ENCODE data around the gene KCNT2.
"Not testable (repeated sequence)": the region's sequence is repeated elsewhere in the genome, so short reads cannot be mapped to it uniquely, and the experiment has no call there.

KCNT2 gene

DNA sequence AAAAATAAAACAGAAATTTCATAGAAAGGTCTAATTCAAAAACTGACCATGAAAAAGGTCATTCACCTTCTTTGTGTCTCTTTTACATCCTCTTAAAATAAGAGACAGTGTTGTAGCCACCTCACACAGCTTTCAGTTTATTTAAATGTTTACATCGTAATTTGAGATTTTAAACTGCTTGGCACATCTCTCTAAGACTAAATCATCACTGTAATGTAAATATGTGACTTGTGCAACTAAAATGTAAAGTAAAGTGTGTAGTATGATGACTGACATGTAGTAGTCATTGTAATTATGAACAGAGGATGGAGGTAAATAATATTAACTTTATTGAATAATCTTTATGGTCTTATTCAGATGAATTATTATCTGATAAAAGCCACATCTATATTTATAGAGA is 283.9 kb downstream of the KCNT2 start:
- DNase-seq (ENCODE audit: extremely low read depth in 1 of 2, low read depth in 1 of 2): no peak

DNA sequence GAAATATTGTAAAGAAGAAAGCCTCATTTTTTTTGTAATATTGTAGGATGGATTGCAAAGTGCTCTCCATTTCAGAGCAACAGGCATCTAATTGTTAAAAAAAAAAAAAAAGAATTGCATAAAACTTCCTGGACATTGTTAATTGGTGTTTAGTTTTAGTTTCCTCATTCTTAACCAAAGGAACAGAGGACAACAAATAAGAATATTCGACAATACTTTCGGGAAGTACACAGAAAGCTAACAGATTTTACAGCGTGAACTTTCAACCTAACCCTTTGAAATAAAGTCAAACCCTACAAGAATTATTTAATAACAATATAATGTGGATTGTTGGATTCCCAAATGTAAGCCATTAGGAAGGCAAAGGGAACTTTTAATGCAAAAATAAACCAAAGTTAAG is 284.4 kb downstream of the KCNT2 start:
- no peak for DNase-seq (ENCODE audit: extremely low read depth in 1 of 2, low read depth in 1 of 2)

DNA sequence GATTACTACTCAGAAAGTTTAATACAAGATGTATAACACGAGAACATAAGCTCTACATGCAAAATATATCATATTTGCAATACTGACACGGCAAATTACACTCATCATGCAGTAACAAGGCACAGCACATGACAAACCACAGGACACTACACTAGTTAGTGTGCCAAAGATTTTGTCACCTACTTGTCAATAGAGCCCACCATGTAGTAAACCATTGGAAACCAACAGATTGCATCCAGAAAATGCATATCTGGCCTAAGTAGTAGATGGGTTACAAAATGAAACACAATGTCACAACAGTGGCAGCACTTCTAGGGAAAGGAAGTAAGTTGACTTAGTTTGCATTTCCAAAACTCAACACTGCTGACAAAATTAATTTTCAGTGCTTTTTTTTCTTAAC is 288.9 kb downstream of the KCNT2 start:
- no peak for DNase-seq (ENCODE audit: extremely low read depth in 1 of 2, low read depth in 1 of 2)

DNA sequence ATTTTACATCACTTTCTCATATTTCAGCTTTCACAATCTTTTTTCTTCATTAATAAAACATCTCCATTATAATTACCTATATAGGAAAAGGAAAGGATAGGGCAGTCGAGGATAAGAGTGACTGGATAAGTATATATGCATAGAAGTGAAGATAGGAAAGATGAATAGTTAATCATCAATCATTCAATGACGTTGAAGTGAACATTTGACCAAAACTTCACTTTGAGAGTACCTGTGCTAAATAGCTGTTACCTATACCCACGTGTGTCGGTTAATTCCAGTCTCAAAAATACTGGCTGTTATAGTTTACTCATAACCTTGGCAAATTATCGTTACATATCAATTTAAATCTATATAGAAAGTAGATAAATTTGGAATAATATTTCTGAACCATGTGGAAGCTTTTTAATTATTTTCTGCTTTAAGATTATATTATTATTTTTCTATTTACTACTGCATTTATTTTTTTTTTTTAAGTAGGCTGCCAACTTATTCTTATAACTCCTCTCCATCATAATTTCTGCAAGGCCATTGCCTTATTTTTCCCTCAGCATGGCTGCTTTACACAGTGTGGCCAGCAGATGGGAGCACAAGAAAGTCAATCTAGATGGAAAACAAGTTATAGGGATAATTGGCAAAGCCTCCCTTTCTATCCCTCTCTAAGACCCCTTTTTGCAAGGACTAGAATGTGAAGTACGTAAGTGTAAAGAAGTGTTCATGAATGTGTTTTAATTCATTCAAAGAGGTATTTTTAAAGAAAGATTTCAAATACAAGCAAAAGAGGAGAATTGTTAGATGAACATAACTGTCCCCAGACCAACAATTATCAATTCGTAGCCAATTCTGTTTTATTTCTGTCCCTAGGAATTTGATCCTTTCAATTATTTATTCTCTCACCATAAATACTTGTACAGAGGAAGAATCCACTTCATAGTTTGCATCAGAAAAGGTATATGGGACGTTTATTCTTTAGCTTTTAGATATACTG is 290.4 kb downstream of the KCNT2 start:
- DNase-seq (ENCODE audit: extremely low read depth in 1 of 2, low read depth in 1 of 2): no peak

DNA sequence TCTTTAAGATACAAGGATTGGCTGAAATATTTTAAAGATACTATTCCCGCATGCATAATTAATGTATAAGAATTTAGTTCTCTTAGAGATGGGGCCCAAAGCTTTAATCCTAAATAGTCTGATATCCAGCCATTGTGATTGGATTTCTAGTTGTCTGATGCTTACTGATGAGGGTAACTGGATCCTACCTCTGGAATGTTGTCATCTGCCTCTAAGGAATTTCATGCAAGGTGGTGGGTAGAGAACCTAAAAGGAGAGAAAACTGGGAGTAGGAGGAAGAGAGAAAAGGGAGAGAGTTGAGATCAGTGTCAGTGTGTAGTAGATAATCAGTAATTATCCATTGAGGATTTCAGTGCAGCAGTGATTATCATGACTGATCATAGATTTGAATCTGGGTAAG is 295.5 kb downstream of the KCNT2 start:
- DNase-seq (ENCODE audit: extremely low read depth in 1 of 2, low read depth in 1 of 2): no peak

DNA sequence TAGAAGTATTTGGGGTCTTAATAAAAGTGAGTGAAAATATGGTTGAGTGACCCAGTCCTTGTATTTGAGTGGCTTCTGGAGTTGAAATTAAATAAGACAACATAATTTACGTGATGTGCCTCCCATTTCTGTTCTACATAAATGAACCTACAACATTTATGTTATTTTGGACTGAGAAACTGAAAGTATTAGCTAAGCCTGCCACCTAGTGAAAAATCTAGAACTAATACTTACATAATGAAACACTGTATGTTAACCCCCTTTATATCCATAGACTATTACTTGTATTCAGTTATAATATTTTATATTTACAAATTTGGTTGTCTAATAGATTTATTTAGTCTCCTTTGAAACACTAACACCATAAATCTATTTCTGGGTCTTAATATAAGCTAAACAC is 298.9 kb downstream of the KCNT2 start:
- no peak for DNase-seq (ENCODE audit: extremely low read depth in 1 of 2, low read depth in 1 of 2)

DNA sequence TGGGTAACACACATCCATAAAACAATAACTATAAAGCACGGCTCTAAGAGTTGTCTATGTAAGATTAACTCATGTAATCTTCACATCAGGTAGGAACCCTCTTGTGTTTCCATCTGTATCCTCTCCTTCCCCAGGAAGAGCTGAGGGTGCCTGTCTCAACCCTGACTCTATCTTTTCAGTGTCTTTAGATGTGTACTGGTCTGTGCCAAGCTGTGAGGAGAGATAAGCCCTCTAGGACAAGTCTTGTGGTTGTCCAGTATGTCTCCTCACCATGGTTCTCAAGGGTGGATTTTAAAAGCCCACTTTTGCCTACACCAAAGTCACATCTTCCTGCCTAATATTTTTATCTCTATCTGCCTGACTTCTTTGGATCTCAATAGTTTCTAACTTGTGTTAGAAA is 300.1 kb downstream of the KCNT2 start:
- DNase-seq (ENCODE audit: extremely low read depth in 1 of 2, low read depth in 1 of 2): no peak

DNA sequence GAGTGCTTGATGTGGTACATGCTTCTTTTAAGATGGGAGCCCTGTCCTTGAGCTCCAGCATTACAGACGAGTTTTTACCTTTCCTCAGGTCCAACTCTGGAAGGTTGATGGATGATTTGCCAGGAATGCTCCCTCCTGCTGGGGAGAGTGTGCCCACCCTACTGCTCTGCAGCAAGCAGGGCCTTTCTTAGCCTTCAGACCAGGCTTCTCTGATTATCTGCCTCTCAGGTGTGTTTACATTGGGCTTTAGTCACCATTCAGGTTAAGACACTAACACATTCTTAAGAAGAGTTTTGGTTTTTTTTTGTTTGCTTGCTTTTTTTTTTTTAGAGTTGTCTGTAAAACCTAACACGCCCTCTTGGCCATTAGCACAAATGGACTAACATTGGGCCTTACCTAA is 301.8 kb downstream of the KCNT2 start:
- DNase-seq (ENCODE audit: extremely low read depth in 1 of 2, low read depth in 1 of 2): no peak

DNA sequence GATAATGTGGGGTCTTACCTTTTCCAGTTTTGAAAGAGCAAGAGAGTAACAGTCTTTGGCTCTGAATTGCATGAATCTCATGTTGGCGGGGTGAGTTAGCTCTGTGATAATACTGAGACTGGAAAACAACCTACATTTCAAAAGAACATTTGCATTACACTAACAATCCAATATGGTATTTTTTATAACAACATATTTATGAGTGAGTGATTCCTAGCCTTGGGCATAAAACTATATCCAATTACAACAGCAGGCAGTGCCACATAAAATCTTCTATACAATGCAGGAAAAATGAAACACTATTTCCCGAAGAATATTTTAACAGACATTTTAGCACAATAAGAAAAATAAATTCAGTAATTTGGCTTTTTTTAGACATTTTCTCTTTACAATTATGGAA is 303.0 kb downstream of the KCNT2 start:
- no peak for DNase-seq (ENCODE audit: extremely low read depth in 1 of 2, low read depth in 1 of 2)

DNA sequence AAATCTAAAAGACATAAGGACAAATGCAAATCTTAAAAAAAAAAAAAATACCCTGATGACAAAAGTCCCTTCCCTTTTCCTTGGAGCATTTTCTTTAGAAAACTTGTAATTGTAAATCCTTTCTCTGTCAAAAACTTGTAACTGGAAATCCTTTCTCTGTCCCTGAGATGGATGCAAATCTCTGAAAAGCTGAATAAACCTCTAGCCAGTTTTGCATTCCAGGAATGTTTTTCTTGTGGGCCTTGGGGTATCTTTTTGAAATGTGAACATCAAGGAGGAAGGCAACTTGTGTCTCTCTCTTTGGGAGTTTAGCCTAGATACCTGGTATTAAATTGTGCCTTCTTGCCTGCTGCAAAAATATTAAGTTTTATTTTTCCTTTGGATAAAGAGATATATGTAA is 305.3 kb downstream of the KCNT2 start:
- no peak for DNase-seq (ENCODE audit: extremely low read depth in 1 of 2, low read depth in 1 of 2)

DNA sequence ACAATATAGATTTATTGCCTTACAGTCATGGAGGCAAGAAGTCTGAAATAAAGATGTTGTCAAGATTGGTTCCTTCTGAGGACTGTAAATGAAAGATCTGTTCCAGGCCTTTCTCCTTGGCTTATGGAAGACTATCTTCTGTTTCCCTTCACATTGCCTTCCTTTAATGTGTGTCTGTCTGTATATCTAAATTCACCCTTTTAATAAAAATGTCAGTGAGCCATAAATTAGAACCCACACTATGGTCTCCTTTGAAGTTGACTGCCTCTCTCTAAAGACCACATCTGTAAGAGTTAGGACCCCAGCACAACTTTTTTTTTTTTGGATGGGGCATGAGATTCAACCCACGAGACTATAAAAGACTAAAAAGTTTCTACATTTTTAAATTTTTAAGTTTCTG is 305.8 kb downstream of the KCNT2 start:
- no peak for DNase-seq (ENCODE audit: extremely low read depth in 1 of 2, low read depth in 1 of 2)

DNA sequence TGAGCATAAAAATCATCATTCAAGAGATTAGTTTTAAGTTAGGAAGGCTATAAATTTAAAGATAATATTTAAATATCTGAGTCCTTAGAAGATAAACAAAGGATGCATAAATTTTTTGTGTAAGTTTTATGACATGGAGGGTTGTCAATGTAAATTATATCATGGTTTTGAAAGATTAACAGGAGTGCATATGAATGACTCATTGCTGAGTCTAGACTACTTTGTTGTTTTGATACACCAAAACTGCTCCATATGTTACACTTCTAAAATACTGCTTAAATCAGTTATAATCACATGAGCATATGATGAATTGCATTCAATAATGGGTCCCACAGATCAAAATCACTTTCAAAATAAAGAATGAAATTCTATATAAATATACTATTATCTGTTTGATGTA is 312.5 kb downstream of the KCNT2 start:
- no peak for DNase-seq (ENCODE audit: extremely low read depth in 1 of 2, low read depth in 1 of 2)

DNA sequence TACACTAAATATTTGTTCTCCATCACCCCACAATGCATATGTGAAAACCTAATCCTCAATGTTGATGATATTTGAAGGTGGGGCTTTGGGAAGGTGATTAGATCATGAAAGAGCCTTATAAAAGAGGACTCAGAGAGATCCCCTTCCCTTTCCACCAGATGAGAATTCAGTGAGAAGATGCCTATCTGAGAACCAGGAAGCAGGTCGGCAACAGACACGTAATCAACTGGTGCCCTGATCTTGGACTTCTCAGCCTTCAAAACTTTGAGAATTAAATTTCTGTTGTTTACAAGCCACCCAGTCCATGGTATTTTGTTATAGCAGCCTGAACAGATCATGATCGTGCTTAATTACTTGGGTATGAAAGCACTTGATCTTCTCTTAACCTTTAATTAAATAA is 329.4 kb downstream of the KCNT2 start:
- DNase-seq (ENCODE audit: extremely low read depth in 1 of 2, low read depth in 1 of 2): no peak

DNA sequence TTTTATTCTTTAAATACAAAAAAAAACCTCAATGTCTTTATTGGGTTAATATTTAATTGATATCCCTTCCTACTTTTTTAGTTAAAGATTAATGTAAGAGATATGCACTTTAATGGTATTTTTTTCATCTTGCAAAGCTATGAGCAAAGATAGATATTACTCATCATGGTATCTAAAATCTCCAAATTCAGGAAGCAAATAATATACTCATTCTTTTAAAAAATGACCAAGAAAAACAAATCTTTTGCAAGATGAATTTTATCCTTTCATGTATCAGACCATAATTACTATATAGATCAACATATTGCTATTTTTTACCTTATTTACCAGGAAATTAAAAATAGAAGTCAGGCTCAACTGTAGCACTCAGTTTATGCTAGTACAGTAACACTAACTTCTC is 330.4 kb downstream of the KCNT2 start:
- DNase-seq (ENCODE audit: extremely low read depth in 1 of 2, low read depth in 1 of 2): no peak

DNA sequence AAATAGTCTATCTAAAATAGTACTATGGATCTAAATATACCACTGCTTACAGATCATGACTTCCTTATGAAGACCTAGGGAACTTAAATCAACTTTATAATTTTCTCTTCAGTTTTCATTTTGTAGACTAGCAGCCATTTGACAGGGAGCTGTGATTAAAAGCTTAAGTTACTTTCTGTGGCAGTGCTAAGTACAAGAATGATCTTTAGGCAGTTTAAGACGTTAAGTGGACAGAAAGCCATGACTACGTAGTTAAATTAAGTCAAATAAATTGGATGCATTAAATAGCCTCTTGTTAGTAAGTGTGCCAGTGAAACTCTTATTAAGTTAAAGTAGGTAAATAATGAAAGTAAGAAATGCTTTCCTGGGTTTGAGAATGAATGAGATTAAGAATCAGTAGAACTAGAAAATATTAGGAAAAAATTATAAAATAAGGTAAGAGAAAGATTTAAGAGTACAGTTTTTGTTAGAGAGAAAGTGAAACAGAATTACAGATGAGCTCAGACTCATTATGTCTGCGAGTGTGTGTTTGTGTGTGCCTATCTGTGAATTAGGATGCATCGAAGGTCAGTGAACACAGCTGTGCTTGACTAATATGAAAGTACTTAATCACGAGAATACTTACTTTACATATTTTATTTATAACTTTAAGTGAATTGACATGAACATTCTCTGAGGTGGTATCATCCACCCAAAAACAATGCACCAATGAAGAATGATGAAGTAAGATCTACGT is 336.9 kb downstream of the KCNT2 start:
- no peak for DNase-seq (ENCODE audit: extremely low read depth in 1 of 2, low read depth in 1 of 2)

DNA sequence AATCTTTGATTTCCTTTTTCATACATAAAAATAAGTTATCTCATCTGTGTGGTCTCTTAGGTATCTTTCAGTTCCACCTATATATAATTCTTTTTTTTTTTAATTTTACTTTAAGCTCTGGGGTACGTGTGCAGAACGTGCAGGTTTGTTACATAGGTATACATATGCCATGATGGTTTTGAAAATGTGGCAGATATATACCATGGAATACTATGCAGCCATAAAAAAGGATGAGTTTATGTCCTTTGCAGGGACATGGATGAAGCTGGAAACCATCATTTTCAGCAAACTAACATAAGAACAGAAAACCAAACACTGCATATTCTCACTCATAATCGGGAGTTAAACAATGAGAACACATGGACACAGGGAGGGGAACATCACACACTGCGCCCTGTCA is 345.2 kb downstream of the KCNT2 start:
- DNase-seq (ENCODE audit: extremely low read depth in 1 of 2, low read depth in 1 of 2): not testable (repeated sequence)

DNA sequence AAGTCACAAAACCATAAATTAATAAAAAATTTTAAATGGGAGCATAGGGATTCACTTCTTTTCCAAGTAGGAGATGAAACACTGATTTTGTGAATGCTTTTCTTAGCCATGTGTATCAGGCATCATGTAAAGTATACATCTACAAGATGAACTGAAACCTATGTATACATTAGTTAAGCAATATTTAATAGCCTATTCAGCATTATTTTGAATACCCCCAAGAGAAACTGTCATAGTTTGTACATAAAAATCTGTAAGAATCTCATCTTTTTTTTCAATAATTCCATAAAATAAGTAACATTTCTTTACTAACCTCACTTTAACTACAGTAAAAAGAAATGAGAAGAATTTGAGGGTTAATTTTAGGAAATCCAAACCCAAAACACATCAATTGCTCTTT is 348.0 kb downstream of the KCNT2 start:
- DNase-seq (ENCODE audit: extremely low read depth in 1 of 2, low read depth in 1 of 2): no peak

DNA sequence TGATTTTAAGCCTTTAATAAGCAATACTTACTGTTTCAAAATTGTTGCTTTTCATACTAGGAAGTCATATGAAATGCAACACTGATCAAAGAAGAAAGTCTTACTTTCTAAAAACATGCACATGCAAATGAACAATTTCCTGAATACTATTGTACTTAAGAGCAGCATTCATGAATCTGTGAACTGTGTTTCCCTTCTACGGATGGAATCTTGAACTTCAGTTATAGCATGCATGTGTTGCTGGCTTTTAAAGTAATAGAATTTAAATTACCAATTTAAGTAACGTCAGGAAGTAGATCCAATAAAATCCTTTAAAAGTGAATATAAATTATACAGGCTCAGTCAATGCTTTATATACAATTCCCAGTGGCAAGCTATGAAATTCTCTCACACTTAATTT is 348.9 kb downstream of the KCNT2 start:
- DNase-seq (ENCODE audit: extremely low read depth in 1 of 2, low read depth in 1 of 2): no peak

DNA sequence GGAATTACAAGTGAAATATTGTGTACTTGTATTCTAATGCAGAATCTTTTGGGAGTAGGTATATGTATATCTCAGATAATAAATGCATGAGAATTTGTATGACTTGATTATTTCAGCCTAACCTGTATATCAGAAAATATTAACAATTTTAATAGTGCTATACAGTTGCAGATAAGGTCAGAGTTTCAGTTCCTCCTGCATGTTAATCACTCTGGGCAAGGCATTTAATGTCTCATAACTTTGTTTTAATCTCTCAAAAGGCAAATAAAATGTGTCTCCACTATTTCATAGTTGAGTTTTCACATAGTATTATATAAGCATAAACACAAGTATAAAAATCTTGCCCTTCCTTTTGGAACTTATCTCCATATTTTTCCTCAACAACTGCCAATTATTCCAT is 352.5 kb downstream of the KCNT2 start:
- DNase-seq (ENCODE audit: extremely low read depth in 1 of 2, low read depth in 1 of 2): no peak

DNA sequence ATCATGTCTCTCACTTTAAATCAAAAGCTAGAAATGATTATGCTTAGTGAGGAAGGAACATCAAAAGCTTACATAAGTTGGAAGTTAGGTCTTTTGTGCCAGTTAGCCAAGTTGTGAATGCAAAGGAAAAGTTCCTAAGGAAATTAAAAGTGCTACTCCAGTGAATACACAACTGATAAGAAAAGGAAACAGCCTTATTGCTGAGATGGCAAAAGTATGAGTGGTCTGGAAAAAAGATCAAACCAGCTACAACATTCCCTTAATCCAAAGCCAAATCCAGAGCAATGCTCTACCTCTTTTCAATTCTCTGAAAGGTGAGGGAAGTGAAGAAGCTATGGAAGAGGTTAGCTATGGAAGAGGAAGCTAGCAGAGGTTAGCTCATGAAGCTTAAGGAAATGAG is 378.7 kb downstream of the KCNT2 start:
- no peak for DNase-seq (ENCODE audit: extremely low read depth in 1 of 2, low read depth in 1 of 2)

DNA sequence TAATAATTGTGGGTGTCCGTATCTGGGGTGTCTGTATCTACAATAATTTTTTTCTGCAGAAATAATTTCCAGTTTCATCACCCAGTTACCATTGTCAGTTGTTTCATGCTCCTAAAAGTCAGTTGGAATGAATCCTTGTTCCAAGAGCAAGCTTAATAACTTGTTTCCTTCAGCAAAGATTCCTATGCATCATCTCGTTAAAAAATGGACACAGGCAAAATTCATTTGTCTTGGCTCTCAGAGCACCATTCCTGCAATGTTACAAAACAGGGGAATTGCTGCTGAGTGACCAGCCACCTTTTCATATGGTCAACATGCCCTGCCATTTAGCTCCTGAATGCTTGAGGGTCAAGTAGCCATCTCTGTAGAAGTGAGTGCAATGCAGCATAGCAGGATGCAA is 393.4 kb downstream of the KCNT2 start:
- DNase-seq (ENCODE audit: extremely low read depth in 1 of 2, low read depth in 1 of 2): no peak

DNA sequence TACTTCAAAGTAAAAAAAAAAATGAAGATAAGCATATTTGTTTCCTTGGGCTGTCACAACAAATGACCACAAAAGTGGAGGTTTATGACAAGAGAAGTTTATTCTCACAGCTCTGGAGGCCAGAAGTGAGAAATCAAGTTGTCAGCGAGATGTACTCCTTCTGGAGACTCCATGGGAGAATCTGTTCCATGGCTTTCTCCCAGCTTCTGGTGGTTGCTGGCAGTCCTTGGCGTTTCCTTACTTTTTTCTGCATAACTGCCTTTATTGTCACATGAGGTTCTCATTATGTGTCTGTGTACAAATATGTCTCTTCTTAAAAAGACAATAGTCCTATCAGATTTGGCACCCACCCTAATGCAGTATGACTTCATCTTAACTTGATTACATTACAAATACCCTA is 398.3 kb downstream of the KCNT2 start:
- no peak for DNase-seq (ENCODE audit: extremely low read depth in 1 of 2, low read depth in 1 of 2)
